HG02759 (cell line): ENCODE measurements around the gene PRKCE.

Source experiments
- ATAC-seq: cut with Tn5 transposase; IDR thresholded peaks from one replicate; pipeline ENCODE4 v1.9.1; 2021; ENCODE audit warnings: mild to moderate bottlenecking, moderate library complexity; ENCODE audit not compliant: unreplicated experiment

The PRKCE gene

GRCh38 chr2:46003903-46004473 is 352.5 kb downstream of the PRKCE start:
- ATAC-seq = no peak

GRCh38 chr2:46006473-46007025 is 355.1 kb downstream of the PRKCE start:
- ATAC-seq = no peak

GRCh38 chr2:46007412-46007811 is 355.9 kb downstream of the PRKCE start:
- no peak for ATAC-seq

GRCh38 chr2:46008091-46008870 is 356.8 kb downstream of the PRKCE start:
- ATAC-seq = no peak

GRCh38 chr2:46009315-46009714 is 357.8 kb downstream of the PRKCE start:
- ATAC-seq = no peak

GRCh38 chr2:46009772-46010171 is 358.3 kb downstream of the PRKCE start:
- no peak for ATAC-seq

GRCh38 chr2:46010223-46010924 is 358.9 kb downstream of the PRKCE start:
- no peak for ATAC-seq

GRCh38 chr2:46010925-46011490 is 359.5 kb downstream of the PRKCE start:
- ATAC-seq = no peak

- no peak for ATAC-seq
Observed at GRCh38 chr2:46012618-46013240, 361.3 kb downstream of the PRKCE start.

- ATAC-seq = no peak
Observed at GRCh38 chr2:46013726-46014125, 362.3 kb downstream of the PRKCE start.

GRCh38 chr2:46014911-46015654 is 363.6 kb downstream of the PRKCE start:
- no peak for ATAC-seq

GRCh38 chr2:46015671-46016070 is 364.2 kb downstream of the PRKCE start:
- ATAC-seq = no peak

- ATAC-seq = no peak
Observed at GRCh38 chr2:46016091-46016490, 364.6 kb downstream of the PRKCE start.

GRCh38 chr2:46018773-46019591 is 367.5 kb downstream of the PRKCE start:
- no peak for ATAC-seq

GRCh38 chr2:46020416-46020815 is 368.9 kb downstream of the PRKCE start:
- ATAC-seq = no peak

- ATAC-seq = no peak
Observed at GRCh38 chr2:46023165-46023854, 371.8 kb downstream of the PRKCE start.

GRCh38 chr2:46024146-46024779 is 372.8 kb downstream of the PRKCE start:
- no peak for ATAC-seq

- ATAC-seq = no peak
Observed at GRCh38 chr2:46025081-46025480, 373.6 kb downstream of the PRKCE start.
